ENCODE measurements around the gene SMIM11.
"Not testable (repeated sequence)": the region's sequence is repeated elsewhere in the genome, so short reads cannot be mapped to it uniquely, and the experiment has no call there.

Gene SMIM11

DNA sequence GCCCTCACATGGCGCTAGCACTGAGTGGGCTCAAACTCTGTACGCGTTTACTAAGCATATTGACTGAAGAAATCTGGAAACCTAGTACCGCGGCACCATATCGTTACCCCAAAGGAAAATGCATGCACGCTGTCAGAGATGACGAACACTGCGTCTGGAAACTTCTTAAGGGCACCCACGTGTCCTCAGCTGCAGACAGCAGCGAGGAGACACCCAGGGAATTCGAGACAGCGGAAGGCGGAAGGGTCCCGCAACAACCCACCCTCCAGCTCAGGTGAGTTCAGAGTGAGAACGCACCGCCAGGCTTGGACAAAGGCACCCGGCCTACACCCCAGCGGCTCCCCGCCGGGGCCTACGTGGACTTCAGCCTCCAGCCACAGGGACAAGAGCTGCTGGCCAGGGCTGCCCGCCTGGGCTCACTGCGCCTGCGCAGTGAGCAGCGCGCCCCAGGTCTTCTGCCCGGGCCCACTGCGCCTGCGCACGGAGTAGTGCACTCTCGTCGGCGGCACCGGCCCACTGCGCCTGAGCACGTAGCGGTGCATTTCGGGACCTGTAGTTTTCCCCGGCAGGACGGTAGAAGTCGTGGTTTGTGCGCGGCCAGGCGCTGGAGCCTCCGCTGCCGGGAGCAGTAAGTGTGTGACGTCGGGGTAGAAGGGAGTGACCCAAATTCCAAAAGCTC, at the start of gene SMIM11:
TSS of gene SMIM11 (plus strand) at position 568 of the 679 bp plus-strand sequence. CDS start 3,998 bp downstream, outside the sequence.
- not testable (repeated sequence) for H3F3A ChIP-seq (ENCODE audit: insufficient read depth, low read length); H3K9me3 ChIP-seq (replicated peaks; ENCODE audit: insufficient read depth, low read length); H3K4me3 ChIP-seq (ENCODE audit: low read length); H3K27ac ChIP-seq (ENCODE audit: low read length); H3K4me2 ChIP-seq (ENCODE audit: low read depth, low read length); H3K4me1 ChIP-seq (ENCODE audit: low read length); H4K20me1 ChIP-seq (ENCODE audit: insufficient read depth, low read length); DNase-seq; H3K9ac ChIP-seq (ENCODE audit: low read length); H2AFZ ChIP-seq (ENCODE audit: low read length); H3K9me2 ChIP-seq (replicated peaks; ENCODE audit: insufficient read depth, low read length); H3K79me2 ChIP-seq (ENCODE audit: low read length); H3K36me3 ChIP-seq (replicated peaks; ENCODE audit: insufficient read depth, low read length); H3K27me3 ChIP-seq (replicated peaks; ENCODE audit: insufficient read depth, low read length)

- Histone ChIP-seq H3K9me2 (replicated peaks; ENCODE audit: insufficient read depth, low read length) (no peaks in the 10 kb centered on the region), H3K4me2 (ENCODE audit: low read depth, low read length) (no peak overlapping the region), H3F3A (ENCODE audit: insufficient read depth, low read length) (no peaks in the 10 kb centered on the region), H2AFZ (ENCODE audit: low read length) (no peak overlapping the region), H3K36me3 (replicated peaks; ENCODE audit: insufficient read depth, low read length) (no peaks in the 10 kb centered on the region), H3K9me3 (replicated peaks; ENCODE audit: insufficient read depth, low read length) (no peaks in the 10 kb centered on the region), H3K9ac (ENCODE audit: low read length) (no peak overlapping the region), H3K4me3 (ENCODE audit: low read length) (no peak overlapping the region), H3K4me1 (ENCODE audit: low read length) (no peaks in the 10 kb centered on the region), H3K79me2 (ENCODE audit: low read length) (no peaks in the 10 kb centered on the region), H4K20me1 (ENCODE audit: insufficient read depth, low read length) (no peaks in the 10 kb centered on the region), H3K27ac (ENCODE audit: low read length) (no peak overlapping the region), H3K27me3 (replicated peaks; ENCODE audit: insufficient read depth, low read length) (no peaks in the 10 kb centered on the region)
- DNase-seq: no peak
- no peak for TF ChIP-seq EZH2phosphoT487 (IDR thresholded peaks at IDR 0.05; ENCODE audit: low read length)
- TF ChIP-seq, protein P1, sequence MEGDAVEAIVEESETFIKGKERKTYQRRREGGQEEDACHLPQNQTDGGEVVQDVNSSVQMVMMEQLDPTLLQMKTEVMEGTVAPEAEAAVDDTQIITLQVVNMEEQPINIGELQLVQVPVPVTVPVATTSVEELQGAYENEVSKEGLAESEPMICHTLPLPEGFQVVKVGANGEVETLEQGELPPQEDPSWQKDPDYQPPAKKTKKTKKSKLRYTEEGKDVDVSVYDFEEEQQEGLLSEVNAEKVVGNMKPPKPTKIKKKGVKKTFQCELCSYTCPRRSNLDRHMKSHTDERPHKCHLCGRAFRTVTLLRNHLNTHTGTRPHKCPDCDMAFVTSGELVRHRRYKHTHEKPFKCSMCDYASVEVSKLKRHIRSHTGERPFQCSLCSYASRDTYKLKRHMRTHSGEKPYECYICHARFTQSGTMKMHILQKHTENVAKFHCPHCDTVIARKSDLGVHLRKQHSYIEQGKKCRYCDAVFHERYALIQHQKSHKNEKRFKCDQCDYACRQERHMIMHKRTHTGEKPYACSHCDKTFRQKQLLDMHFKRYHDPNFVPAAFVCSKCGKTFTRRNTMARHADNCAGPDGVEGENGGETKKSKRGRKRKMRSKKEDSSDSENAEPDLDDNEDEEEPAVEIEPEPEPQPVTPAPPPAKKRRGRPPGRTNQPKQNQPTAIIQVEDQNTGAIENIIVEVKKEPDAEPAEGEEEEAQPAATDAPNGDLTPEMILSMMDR (IDR thresholded peaks at IDR 0.05; ENCODE audit: low read length): no peak
- no peak for TF ChIP-seq EZH2 (optimal IDR thresholded peaks at IDR 0.05; ENCODE audit: low read depth, low read length)
Measured at GRCh38 chr21:34330055-34330454, 45.3 kb upstream of the SMIM11 start.

GRCh38 chr21:34331726-34332125, 43.6 kb upstream of the SMIM11 start:
- H3F3A ChIP-seq (ENCODE audit: insufficient read depth, low read length): no peaks in the 10 kb centered on the region
- no peak overlapping the region for H2AFZ ChIP-seq (ENCODE audit: low read length)
- no peaks in the 10 kb centered on the region for H3K79me2 ChIP-seq (ENCODE audit: low read length)
- H3K27me3 ChIP-seq (replicated peaks; ENCODE audit: insufficient read depth, low read length): no peaks in the 10 kb centered on the region
- TF ChIP-seq EZH2 (optimal IDR thresholded peaks at IDR 0.05; ENCODE audit: low read depth, low read length) (no peak), EZH2phosphoT487 (IDR thresholded peaks at IDR 0.05; ENCODE audit: low read length) (no peak)
- TF ChIP-seq, protein P1 (IDR thresholded peaks at IDR 0.05; ENCODE audit: low read length): no peak
- H3K36me3 ChIP-seq (replicated peaks; ENCODE audit: insufficient read depth, low read length): no peaks in the 10 kb centered on the region
- DNase-seq: no peak
- no peaks in the 10 kb centered on the region for H3K9me3 ChIP-seq (replicated peaks; ENCODE audit: insufficient read depth, low read length)
- no peak overlapping the region for H3K9ac ChIP-seq (ENCODE audit: low read length)
- no peaks in the 10 kb centered on the region for H3K9me2 ChIP-seq (replicated peaks; ENCODE audit: insufficient read depth, low read length)
- no peak overlapping the region for H3K4me2 ChIP-seq (ENCODE audit: low read depth, low read length)
- H4K20me1 ChIP-seq (ENCODE audit: insufficient read depth, low read length): no peaks in the 10 kb centered on the region
- H3K4me1 ChIP-seq (ENCODE audit: low read length): no peaks in the 10 kb centered on the region
- H3K4me3 ChIP-seq (ENCODE audit: low read length): no peak overlapping the region
- no peak overlapping the region for H3K27ac ChIP-seq (ENCODE audit: low read length)

DNA sequence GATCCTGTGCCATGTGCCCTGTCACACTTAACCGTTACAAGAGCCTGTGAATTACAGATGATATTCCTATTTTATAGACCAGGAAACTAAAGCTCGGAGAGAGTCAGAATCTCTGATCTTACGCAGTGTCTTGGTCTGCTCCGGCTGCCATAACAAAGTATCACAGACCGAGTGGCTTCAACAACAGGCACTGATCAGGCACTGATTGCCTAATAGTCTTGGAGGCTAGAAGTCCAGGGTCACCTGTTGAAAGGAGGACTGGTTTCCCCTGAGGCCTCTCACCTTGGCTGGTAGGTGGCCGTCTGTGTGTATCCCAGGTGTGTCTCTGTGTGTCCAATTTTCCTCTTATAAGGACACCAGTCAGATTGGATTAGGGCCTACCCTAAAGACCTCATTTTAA, 43.0 kb upstream of the SMIM11 start:
- H3K9ac ChIP-seq (ENCODE audit: low read length): no peak overlapping the region
- no peaks in the 10 kb centered on the region for H4K20me1 ChIP-seq (ENCODE audit: insufficient read depth, low read length)
- H3K79me2 ChIP-seq (ENCODE audit: low read length): no peaks in the 10 kb centered on the region
- no peaks in the 10 kb centered on the region for H3F3A ChIP-seq (ENCODE audit: insufficient read depth, low read length)
- H3K4me1 ChIP-seq (ENCODE audit: low read length): no peaks in the 10 kb centered on the region
- H3K9me3 ChIP-seq (replicated peaks; ENCODE audit: insufficient read depth, low read length): no peaks in the 10 kb centered on the region
- H3K36me3 ChIP-seq (replicated peaks; ENCODE audit: insufficient read depth, low read length): no peaks in the 10 kb centered on the region
- no peaks in the 10 kb centered on the region for H3K9me2 ChIP-seq (replicated peaks; ENCODE audit: insufficient read depth, low read length)
- H3K4me2 ChIP-seq (ENCODE audit: low read depth, low read length): no peak overlapping the region
- no peak overlapping the region for H2AFZ ChIP-seq (ENCODE audit: low read length)
- no peaks in the 10 kb centered on the region for H3K27me3 ChIP-seq (replicated peaks; ENCODE audit: insufficient read depth, low read length)
- no peak for DNase-seq
- H3K4me3 ChIP-seq (ENCODE audit: low read length): no peak overlapping the region
- H3K27ac ChIP-seq (ENCODE audit: low read length): no peak overlapping the region
- TF ChIP-seq, protein P1 (IDR thresholded peaks at IDR 0.05; ENCODE audit: low read length): no peak
- TF ChIP-seq EZH2phosphoT487 (IDR thresholded peaks at IDR 0.05; ENCODE audit: low read length) (no peak), EZH2 (optimal IDR thresholded peaks at IDR 0.05; ENCODE audit: low read depth, low read length) (no peak)
